Epithelial cell of proximal tubule (primary cell): ENCODE results near the gene ARID2. TPM values are rescaled to one million over a fixed set of nuclear protein-coding genes. Genes with fewer than 3 reads are reported as not detected.

ENCODE experiments used
- DNase-seq: peaks from one replicate; pipeline ENCODE4 v3.0.0-alpha.2; 2011; ENCODE audit warnings: low read depth
- H3K4me3 ChIP-seq: 2 replicates; pipeline ENCODE4 v1.5.1; 2011; ENCODE audit warnings: low read depth, mild to moderate bottlenecking, low read length
- total RNA-seq: library from RNA; depleted of rRNA; stranded (reverse); fragments of >200 nt; gene quantifications from 2 replicates; pipeline ENCODE4 v1.2.3, GENCODE V29; 2015
- TF ChIP-seq, protein P1 (sequence below): conservative IDR thresholded peaks from 2 replicates; pipeline ENCODE4 v1.5.1; 2012; ENCODE audit warnings: low read depth, mild to moderate bottlenecking, low read length

Gene ARID2
- total RNA-seq, 1 donor from 2014 or later = 9.6 TPM

DNA sequence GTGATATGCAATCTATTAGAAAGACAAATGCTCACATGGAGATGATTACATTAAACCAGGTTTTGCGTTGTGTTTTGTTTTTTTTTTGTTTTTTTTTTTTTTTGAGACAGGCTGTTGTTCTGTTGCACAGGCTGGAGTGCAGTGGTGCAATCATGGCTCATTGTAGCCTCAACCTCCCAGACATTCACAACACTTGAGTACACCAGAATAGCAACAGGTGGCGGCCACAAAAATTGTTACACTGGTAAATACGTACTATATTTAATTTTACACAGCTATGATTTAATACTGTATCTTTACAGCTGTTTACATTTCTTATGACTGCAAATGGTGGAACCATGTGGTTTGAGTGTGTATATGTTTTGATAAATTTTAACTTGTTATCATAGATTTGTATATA, 200.9 kb downstream of the ARID2 start:
- TF ChIP-seq, protein P1, sequence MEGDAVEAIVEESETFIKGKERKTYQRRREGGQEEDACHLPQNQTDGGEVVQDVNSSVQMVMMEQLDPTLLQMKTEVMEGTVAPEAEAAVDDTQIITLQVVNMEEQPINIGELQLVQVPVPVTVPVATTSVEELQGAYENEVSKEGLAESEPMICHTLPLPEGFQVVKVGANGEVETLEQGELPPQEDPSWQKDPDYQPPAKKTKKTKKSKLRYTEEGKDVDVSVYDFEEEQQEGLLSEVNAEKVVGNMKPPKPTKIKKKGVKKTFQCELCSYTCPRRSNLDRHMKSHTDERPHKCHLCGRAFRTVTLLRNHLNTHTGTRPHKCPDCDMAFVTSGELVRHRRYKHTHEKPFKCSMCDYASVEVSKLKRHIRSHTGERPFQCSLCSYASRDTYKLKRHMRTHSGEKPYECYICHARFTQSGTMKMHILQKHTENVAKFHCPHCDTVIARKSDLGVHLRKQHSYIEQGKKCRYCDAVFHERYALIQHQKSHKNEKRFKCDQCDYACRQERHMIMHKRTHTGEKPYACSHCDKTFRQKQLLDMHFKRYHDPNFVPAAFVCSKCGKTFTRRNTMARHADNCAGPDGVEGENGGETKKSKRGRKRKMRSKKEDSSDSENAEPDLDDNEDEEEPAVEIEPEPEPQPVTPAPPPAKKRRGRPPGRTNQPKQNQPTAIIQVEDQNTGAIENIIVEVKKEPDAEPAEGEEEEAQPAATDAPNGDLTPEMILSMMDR = no peak
- DNase-seq = no peak
- no peak overlapping the region for H3K4me3 ChIP-seq

DNA sequence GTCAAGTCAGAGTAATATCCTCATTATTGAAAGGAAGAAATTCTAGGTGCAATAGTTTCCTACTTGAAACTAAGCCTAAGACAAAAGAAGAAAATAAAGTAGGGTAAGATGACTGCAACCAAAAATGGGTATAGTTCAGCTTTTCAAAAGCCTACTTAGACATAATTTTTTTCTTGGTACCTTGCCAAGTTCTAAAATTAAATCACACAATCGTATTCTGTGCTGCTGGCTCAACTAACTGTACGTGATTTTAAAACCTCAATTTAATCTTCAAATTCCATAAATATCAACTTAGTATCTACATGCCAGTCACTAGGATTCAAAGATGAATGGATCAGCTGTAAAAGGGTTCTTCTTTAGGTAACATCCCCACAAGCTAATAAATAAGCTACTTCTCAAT, 204.0 kb downstream of the ARID2 start:
- TF ChIP-seq, protein P1 = no peak
- no peak for DNase-seq
- no peak overlapping the region for H3K4me3 ChIP-seq

DNA sequence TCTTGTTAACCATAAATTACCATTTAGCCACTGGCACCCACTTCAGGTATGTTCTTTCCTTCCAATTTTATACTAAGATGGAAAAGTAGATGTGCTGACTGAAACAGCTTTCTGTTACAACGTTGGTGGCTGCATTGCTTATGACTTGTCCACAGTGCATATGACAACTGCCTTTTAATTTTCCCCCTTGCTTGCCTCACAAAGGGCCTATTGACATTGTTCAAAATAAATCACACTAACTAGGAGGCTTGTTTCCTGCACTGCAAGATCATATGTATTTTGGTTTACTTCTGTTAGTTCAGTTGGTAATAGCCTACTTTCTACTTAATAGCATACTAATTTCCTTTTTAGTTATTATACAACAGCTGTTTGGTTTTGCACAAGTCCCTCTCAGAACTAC, 205.4 kb downstream of the ARID2 start:
- no peak overlapping the region for H3K4me3 ChIP-seq
- TF ChIP-seq, protein P1 = no peak
- no peak for DNase-seq

DNA sequence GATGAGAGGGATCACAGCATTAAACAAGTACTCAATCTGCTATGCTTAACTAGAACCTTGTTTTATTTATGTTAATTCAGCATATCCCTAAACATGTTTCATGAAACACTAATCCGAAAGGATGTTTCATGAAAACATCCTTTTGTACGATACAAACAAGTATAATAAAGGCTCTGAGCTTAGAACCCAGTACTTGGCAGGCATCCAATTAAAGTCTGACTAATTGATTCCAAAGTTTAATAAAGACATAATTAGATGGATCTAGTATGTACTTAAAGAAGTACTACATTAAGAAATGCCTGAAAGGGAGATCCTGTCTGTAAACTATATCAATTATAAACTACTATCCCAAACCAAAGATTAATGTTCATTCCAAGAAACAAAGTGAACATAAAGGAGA, 209.1 kb downstream of the ARID2 start:
- TF ChIP-seq, protein P1 = no peak
- no peak overlapping the region for H3K4me3 ChIP-seq
- DNase-seq = no peak

DNA sequence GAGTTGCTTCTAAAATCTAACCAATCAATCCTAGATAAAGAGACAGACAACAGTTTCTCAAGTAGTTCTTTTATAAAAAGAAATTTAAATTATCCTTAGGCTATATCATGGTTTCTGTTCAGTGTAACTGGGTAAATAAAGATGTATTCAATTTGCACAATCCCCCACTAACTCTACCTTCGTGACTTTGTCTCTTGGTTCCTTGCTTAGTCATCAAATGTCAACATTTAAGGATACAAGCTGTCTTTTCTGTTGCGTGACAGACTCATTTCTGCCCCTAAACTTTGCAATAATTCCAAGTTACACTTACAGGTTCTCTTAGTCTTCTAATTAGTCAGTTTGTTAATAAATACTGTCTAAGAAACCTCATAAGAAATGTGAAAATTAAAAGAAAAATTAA, 210.3 kb downstream of the ARID2 start:
- no peak for DNase-seq
- no peak overlapping the region for H3K4me3 ChIP-seq
- TF ChIP-seq, protein P1 = no peak

DNA sequence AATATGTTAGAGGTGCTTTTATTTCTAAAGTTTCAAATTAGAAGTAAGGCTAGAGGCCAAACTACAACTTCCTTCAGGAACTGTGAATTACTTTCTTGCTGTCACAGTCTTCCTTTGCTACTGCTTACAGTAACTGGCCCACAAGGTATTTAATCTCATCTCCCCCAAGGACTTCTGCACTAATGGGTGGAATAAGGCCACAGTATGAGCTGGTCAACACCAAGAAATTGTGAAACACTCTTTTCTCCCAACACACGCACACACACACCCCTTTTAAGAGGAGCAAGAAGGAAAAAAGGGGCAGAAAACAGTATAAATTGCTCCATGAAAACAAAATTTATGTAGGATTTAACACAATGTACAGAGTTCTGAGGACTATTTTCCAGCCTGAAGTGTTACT, 215.3 kb downstream of the ARID2 start:
- DNase-seq = no peak
- H3K4me3 ChIP-seq = no peak overlapping the region
- TF ChIP-seq, protein P1 = no peak

DNA sequence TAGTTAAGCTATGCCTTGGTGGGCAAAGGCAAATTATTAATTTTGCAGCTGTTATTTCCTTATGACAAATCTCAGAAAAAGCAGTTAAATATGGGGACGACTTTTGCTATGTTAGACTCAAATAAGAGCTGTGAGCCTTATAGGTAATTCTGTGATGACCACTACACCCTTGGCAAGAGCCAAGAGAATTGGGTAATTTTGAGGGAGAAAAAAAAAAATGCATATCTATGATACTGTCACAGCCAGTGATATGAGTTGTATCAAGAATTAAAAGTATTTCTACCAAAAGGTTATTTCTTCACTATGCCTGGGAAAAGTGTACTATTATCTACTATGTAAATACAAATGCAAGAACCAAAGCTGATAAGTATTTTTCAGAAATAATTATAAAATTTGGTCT, 216.9 kb downstream of the ARID2 start:
- TF ChIP-seq, protein P1 = no peak
- no peak overlapping the region for H3K4me3 ChIP-seq
- no peak for DNase-seq
